GM21390 (cell line): ENCODE data around the gene SLC4A9.
"Not testable (repeated sequence)": the region's sequence is repeated elsewhere in the genome, so short reads cannot be mapped to it uniquely, and the experiment has no call there.

Source experiments
- ATAC-seq: cut with Tn5 transposase; IDR thresholded peaks from one replicate; pipeline ENCODE4 v1.9.1; 2021; ENCODE audit not compliant: unreplicated experiment

SLC4A9 gene

DNA sequence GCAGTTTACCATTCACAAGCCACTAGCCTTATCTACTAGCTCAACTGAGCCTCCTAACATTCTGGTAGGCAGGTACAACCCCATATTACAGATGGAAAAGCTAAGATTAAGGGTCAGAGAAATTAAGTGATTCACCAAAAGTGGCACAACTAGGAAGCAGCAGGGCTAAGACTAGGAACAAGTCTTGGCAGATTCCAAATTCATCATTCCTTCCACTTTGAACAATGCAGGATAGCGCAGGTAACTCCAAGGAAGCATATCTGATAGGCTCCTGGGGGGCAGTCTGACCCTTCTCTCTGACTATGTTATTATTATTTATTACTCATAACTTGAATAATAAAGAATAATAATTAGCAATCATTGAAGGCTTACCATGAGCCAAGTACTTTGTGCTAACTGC is 22.1 kb upstream of the SLC4A9 start:
- no peak for ATAC-seq

DNA sequence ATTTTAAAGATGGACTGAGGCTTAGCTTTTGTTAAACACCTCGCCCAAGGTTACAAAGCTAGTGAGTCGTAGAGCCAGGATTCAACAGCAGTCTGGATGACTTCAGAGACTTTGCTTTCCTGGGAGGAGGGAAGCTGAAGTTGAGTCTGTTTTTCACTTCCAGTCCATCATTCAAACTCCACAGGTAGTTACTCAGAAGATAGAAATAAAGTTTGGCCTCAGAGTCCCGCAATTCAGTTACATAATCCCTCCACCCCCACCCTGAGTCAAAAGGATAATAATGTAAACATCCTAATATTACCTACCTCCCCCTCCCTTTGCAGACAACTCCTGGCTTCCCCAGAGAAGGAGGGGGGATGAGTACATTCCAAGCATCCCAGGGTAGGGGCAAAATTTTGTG is 21.7 kb upstream of the SLC4A9 start:
- ATAC-seq = no peak

DNA sequence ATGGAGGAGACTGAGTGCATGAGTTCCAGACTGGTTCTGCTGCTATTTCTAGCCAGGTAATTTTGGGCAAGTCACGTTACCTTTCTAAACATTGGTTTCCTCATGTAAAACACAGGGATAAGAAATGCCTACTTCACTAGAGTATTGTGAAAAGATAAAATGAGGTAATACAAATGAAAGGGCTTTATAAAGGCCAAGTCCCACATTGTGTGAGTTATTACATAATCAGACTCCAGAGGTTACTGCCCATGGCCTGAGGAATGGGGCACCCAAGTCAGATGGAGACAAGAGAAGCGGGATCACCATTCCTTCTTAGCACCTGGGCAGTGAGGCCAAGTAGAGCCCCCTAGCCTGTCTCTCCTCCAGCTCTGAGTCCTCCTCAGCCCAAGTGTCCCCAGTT is 21.1 kb upstream of the SLC4A9 start:
- no peak for ATAC-seq

DNA sequence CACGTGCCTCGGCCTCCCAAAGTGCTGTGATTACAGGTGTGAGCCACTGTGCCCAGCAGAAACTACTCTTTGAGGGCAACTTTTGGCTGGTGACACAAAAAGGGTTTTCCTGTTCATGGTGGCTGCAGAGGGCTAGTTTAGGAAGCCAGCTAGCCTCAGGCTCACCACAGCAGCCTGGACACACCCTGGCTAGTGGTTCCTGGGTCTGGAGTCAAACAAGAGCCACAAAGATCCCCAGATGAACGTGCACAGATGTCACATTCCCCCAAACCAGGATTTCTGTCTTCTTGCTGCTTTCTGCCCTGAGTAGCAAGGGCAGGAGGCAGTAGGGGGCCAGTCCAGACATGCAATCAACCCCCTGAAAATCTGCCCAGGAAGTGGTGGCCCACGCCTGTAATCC is 20.4 kb upstream of the SLC4A9 start:
- no peak for ATAC-seq

DNA sequence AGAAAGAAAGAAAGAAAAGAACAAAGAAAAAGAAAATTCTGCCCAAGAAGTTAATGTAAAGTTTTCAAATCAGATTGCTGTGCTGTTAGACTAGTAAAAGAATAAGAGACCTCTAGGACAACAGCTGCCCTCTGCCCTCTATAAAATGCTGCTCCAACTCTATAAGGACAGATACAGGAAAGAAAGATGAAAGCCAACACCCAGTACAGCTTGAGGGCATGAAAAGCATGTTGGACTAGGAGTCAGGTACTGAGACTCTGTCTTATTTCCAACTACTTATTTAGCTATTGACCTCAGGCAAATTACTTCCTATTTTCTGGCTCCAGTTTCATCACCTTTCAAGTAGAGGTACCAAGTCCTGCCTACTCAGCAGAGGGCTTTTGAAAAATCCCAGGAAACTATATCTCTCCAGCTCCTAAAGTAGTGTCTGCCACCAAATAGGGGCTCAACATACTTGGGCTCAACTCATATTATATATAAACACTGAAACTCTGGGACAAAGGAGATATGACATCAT is 19.3 kb upstream of the SLC4A9 start:
- ATAC-seq = no peak

DNA sequence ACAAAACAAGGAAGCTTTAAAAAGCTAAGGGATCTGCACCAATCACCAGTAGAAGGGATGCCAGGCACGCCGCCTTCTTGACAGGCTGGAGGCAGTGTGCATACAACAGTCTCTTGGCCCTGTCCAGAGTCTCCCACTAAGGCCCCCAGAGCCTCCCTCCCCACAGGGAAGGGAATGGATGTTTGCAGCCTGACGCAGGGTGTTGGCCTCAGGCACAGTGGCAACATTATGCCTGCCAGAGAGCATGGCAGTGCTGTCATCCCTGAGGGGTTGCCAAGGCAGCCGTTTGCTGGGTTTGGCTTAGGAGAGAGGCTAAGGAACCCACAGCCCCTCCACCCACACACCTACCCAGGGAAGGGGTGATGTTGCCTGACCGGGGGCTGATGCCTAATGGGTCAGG is 18.4 kb upstream of the SLC4A9 start:
- no peak for ATAC-seq

DNA sequence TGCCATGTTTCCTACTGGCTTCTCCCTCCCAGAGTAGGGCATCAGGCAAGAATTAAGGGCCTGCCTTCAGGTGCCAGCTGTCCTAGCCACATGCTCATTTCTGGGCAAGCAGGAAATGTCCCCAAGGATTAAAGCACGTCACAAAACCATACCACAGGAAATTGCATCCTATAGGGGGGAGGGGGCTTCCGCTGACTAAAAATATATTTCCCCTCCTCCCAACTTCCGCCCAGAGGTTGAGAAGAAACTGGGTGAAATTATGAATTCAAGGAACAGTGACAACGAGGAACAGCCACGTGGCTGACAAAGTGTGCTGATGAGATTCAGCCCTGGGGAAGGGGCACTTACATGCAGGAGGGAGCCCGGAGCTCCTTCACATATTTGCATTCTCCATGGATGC is 17.7 kb upstream of the SLC4A9 start:
- ATAC-seq = no peak

DNA sequence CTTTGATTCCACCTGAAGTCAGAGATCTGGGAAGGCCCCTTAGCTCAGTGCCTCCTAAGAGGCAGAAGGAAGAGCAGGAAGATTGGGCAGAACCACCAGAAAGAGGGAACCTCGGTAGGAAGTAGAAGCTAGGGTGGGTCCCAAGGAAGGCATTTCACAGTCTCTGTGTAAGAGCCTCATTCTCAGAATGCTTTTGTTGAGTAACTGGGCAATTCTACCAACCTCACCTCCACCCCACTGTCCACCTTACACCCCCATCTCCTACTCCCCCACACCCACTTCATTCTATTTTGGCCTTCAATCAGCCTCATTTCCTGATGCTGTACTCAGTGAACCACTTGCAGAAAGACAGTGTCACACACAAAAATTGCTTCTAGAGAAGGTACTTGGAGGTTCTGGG is 17.1 kb upstream of the SLC4A9 start:
- no peak for ATAC-seq

DNA sequence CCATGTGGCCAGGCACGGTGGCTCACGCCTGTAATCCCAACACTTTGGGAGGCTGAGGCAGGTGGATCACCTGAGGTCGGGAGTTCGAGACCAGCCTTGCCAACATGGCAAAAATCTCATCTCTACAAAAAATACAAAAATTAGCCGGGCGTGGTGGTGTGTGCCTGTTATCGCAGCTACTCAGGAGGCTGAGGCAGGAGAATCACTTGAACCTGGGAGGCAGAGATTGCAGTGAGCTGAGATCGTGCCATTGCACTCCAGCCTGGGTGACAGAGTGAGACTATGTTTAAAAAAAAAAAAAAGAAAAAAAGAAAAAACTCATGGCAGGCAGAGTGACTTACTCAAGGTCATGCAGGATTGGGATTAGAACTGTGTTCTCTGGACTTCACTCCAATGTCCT is 16.1 kb upstream of the SLC4A9 start:
- ATAC-seq = not testable (repeated sequence)

DNA sequence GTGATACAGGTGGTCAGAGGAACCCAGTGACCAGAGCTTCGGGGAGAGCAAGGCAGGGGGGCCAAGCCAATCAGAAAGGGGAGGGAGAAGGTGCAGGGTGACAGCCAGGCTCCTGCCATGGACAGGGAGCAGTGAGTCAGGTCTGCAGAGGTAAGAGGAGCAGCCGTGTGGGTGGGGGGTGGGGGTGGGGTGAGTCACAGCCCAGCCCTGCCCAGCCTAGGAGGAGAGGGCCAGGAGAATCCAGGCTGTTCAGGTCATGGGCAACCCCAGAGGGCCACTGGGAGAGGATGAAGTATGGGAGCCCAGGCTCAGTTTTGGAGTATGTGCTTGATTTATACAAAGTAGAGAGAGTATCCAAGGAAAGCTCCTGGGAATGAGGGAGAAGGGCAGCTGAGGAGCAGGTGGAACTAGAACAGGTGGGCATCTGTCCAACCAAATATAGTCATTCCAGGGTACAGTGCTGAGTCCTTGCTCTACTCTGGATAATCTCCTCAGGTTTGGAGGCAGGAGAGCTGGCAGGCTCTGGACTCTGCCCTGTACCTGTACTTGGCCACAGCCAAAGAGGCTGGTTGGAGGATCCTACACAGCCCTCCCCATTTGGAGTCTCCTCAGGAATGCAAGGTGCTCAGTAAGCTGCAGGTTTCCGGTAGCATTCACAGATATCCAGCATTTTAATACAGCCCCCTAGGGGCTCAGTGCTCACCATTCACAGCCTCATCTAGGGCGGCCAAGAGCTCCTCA is 15.1 kb upstream of the SLC4A9 start:
- no peak for ATAC-seq

DNA sequence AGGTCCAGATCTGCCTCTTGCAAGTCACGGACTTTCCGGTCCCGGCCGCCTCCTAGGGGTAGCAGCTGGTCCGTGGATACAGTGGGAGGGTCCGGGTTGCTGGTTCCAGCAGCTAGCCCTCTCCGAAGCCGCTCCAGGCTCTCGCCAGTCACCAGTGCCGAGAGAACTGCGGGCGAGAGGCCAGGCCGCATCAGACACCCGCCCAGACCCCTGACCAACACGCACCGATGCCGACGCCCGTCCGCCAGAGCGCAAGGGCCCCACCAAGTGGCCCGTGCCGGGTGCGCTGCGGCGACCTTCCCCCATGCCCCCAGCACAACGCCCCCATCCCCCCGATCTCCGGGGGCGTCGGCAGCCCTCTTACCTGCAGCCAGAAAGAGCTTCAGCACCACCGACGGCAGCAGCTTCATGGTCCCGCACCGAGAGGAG is 14.1 kb upstream of the SLC4A9 start:
- peak; percentile 9 for ATAC-seq

DNA sequence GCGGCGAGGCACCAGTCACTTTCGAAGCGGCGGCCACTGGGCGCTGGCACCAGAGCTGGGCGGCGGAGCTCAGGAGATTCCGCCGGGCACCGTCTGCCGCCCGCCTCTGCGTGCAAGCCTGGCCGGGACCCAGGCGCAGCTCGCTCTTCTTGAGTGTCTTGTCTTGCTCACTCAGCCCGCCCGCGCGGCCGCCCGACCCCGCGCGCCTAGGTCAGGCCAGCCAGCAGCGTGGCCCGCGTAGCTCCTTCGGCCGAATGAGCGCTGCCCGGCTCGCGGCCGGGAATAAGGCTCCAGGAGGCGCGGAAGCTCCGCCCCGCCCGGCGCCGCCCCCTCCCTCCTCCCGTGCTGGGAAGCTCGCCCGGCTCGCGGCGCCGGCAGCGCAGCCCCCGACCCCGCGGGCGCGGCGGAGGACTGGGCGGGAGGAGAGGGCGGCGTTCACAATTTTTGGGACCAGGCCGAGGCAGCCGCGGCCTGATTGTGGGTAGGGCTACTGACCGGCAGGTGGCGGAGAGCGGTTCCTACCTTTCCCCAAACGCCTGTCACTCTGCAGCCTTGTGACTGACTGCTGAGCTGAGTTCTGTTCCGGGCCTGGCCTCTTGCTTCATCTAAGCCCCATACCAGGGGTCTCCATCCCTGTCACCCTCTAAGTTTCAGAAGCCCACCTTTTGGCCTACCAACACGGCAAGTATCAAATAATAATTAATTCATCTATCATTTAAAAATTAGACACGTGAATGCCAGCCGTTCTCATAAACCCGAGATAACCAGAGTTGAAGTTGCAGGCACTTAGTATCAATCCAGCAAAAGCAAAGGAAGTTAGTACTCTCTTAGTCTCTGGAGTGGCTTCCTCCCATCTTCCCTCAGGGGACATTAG is 13.4 kb upstream of the SLC4A9 start, which contains the start of gene HBEGF:
Gene HBEGF (minus strand): TSS at position 256 of the 874 bp plus-strand sequence. CDS start 275 bp downstream, outside the sequence.
- peak; percentile 71 for ATAC-seq

DNA sequence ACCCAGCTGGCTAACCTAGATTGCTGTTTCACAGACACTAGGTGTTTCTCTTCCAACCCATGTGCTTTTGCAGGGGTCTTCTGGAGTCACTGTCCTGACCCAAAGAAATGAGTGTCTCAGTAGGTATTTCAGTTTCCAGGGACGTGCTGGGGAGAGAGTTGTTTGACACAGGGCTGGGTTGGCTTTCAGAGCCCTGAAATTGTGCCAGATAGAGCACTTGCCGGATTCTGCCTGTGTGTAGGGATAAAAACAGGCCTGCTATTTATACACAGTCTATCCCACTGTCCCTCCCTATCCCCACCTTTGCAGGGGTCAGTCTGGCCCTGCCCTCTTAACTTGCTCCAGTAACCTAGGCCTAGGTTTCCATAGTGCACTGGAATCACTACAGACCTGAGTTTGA is 12.6 kb upstream of the SLC4A9 start:
- ATAC-seq = no peak

DNA sequence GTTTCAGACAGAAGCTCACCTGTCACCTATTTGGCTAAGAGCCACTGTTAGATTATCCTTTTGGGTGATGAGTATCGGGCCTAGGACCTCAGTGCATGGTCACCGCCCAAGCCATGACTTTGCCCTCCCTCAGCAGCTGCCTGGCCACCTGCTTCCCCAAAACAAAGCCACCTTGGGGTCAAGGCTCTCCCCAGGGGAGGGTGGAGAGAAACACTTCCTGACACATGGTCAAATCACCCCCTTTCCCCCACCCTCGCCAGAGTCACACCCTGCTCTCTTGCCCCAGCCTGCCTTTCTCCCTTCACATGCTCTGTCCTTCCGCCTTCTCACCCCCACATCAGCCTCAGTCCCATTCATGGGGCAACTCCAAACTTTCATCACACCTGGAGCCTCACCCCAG is 11.9 kb upstream of the SLC4A9 start:
- no peak for ATAC-seq

DNA sequence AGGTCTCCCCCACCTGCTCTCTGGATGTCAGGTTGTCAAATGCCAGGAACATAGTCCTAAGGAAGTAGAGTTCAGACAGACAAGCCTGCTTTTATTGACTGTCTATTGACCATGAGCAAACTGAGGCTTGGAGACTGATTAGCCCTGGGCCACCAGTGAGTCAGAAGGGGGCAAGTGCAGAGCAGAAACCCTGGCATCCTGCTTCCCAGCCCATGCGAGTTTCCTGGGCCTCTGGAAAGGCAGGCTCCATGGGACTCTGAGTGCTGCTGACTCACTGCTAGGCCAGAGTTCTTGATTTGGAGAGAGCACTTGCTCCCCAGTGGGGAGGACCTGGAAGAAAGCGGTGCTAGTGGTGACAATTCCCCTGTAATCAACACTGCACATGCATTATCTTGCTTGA is 10.8 kb upstream of the SLC4A9 start:
- no peak for ATAC-seq

DNA sequence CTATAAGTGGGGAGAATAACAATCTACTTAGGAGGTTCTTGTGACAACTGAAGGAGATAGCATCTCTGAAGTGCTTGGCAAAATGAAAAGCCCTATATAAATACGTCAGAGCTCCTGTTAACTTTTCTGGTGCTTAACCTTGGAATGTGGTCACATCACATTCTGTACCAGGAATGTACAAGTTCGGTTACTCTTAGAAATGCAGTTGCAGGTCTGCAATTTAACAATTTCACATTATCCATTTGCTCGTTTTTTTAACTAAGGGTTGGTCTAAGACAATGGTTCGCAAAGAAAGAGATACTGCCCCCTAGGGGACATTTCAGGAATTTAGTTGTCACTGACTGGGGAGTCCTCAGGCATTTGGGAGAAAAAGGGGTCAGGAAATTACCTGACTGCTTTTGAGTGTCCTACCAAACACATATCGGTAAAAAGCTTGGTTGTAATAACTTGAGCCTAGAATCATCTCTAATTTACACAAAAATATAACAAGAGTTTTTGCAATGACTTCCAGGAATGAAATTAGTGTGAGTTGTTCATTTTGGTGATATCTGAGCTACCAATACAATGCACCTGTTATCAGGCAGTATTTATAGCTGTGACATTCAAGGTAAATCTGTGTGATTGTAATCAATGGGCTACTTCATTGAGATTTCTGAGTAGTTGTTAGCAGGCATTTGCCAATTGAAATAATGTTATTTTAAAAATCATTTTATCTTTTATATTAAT is 8.2 kb upstream of the SLC4A9 start:
- ATAC-seq = peak; percentile 82

DNA sequence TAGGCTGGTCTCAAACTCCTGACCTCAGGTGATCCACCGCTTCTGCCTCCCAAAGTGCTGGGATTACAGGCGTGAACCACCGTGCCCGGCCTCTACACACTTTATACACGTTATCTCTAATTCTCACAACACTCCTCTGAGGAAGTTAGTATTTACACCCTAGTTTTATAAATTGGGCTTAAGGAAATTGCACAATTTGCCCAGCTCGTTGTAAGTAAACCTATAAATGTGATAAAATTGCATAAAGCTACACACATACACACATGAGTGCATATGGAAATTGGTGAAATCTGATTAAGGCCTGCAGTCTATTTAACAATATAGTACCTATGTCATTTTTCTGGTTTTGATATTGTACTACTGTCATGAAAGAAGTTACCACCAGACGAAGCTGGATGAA is 4.4 kb upstream of the SLC4A9 start:
- no peak for ATAC-seq

DNA sequence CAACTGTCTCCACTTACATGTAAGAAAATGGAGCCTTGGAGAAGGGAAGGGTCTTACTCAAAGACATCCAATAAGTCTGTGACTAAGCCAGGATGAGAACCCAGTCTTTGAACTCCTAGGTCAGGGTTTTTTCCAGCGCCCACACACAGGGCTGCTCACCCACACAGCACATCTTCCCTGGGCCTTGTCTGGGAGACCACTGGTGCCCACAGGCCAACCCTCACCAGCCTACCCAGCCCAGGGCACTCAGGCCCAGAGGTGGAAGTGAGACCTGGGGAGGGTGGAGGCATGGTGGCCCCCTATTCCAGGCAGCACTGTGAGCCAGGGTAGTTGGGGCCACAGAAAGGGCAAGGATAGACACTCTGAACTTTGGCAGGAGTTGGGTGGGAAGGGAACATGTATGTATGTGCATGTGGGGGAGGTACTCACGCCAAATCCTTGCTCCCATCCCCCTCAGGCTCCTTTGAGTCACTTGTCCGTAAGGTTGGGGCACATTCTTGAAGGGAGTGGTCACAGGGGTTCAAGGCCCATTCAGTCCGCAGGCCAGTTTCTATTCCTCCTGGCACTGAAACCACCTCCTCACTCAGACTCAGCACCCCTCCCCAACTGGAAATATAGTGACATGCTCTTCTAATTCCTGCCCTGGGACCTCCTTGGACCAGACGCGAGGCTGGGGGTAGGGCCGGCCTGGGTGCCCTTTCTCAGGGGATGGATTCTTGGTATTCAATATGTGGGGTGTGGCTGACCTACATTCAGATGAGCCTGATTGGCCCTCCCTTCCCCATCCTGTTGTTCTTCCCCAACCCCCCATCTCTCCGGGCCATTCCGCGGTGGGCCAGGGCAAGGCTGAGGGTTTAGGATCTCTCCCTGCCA is 2.9 kb upstream of the SLC4A9 start:
- peak; percentile 13 for ATAC-seq

DNA sequence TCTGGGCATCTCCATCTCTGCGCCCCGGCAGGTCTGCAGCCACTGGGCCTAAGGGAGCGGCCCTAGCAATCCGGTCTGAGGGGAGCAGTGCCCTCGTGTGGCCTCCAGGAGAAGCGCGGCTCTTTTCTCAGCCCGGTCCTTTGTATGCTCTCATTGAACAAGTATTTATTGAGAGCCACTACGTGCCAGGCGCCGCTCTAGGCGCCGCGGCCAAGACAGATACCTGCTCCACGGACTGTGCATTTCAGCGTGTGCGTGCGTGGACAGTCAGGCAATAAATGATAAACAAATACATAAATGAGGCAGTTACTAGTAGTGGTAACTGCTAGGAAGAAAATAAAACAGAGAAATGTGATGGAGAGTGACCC is 2.3 kb upstream of the SLC4A9 start:
- peak; percentile 98 for ATAC-seq

DNA sequence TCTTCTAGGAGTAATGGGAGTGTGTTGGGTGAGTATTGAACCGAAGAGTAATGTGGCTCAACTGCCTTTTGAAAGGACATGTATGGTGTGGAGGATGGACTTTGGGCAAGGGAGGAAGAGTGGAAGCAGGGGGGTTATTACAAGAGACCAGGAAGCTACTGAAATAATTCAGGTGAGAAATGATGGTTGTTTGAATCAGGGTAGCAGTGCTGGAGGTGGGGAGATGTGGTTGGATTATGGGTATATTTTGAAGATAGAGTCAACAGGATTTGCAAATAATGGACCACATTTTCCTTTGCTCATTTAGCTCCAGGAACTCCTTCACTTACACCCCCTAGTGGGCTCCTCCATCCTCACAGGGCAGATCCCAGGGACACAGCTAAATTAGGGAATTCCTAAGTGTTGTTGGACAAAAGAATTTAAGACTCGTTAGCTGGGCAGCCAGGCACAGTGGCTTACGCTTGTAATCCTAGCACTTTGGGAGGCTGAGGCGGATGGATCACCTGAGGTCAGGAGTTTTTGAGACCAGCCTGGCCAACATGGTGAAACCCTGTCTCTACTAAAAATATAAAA is 1.2 kb upstream of the SLC4A9 start:
- ATAC-seq = no peak
